Activated gamma-delta T cell treated with Interleukin-2 at 50 U/mL for 16 hours (primary cell): Measurements from ENCODE around the gene RAD51C.
"Not testable (repeated sequence)": the region's sequence is repeated elsewhere in the genome, so short reads cannot be mapped to it uniquely, and the experiment has no call there.

Experiments
- DNase-seq: peaks from one replicate; pipeline ENCODE4 v3.0.0-alpha.2; 2020

Gene RAD51C

GRCh38 chr17:58692239-58693055, at the start of gene RAD51C:
RAD51C (plus strand) TSS chr17:58692602; CDS start chr17:58692644, 42 bp downstream.
- DNase-seq: peak; percentile 81

- no peak for DNase-seq
Measured at GRCh38 chr17:58643147-58643546, 49.3 kb upstream of the RAD51C start.

- no peak for DNase-seq
Measured at GRCh38 chr17:58648236-58648635, 44.2 kb upstream of the RAD51C start.

GRCh38 chr17:58657962-58658803, 34.2 kb upstream of the RAD51C start:
- DNase-seq: not testable (repeated sequence)

- peak; percentile 67 for DNase-seq
Measured at GRCh38 chr17:58658804-58659713, 33.3 kb upstream of the RAD51C start.

GRCh38 chr17:58659714-58660084, 32.7 kb upstream of the RAD51C start:
- not testable (repeated sequence) for DNase-seq

GRCh38 chr17:58660621-58661020, 31.8 kb upstream of the RAD51C start:
- DNase-seq: no peak

- DNase-seq: no peak
Measured at GRCh38 chr17:58661499-58661898, 30.9 kb upstream of the RAD51C start.

- DNase-seq: no peak
Measured at GRCh38 chr17:58664302-58664701, 28.1 kb upstream of the RAD51C start.

GRCh38 chr17:58665946-58666857, 26.2 kb upstream of the RAD51C start:
- no peak for DNase-seq

GRCh38 chr17:58666858-58667267, 25.5 kb upstream of the RAD51C start:
- no peak for DNase-seq

- DNase-seq: no peak
Measured at GRCh38 chr17:58667934-58668597, 24.3 kb upstream of the RAD51C start.

GRCh38 chr17:58668598-58668935, 23.8 kb upstream of the RAD51C start:
- DNase-seq: no peak

GRCh38 chr17:58669853-58670252, 22.5 kb upstream of the RAD51C start:
- no peak for DNase-seq

GRCh38 chr17:58671969-58672368, 20.4 kb upstream of the RAD51C start:
- no peak for DNase-seq

- no peak for DNase-seq
Measured at GRCh38 chr17:58677194-58677880, 15.1 kb upstream of the RAD51C start.

- not testable (repeated sequence) for DNase-seq
Measured at GRCh38 chr17:58678287-58678686, 14.1 kb upstream of the RAD51C start.

GRCh38 chr17:58679263-58680037, 13.0 kb upstream of the RAD51C start:
- no peak for DNase-seq

GRCh38 chr17:58680038-58680369, 12.4 kb upstream of the RAD51C start:
- no peak for DNase-seq

GRCh38 chr17:58684003-58684402, 8.4 kb upstream of the RAD51C start:
- no peak for DNase-seq
